ENCODE measurements around the gene SLC35B1. TPM values are rescaled to one million over a fixed set of nuclear protein-coding genes. Genes with fewer than 3 reads are reported as not detected.

Gene SLC35B1
- total and polyA plus RNA-seq, 2 of the 4 experiments (the other 2 are of a cell fraction): 66.4 to 86.2 TPM

DNA sequence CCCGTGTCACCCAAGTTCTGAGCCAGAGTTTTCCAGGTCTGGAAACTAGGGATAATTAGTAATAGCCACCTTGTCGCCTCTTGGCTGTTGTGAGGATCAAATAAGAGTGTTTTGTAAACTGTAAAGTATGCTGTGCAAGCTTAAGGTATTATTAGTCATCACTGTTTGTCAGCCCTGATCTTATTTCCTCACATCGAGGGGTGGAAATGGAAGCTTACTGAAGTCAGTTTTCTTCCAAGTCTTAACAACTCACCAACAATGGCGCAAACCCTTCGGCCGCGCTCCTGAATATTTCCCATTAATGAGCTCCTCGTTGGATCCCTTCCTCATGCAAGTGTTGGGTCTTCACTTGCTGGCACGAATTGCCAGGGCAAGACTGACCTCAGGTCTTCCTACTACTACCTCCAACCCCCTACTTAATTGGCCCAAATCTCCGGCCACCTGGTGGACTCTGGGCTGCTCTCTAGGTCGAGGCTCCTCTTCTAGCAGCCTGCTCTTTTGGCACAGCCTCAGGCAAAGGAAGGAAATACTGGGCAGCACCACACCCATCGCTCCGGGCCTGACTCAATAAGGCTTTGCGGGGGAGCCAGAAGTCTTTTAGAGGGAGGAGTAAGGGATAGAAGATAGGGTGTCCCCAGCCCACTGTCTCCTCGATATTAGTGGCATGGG is 885 bp upstream of the SLC35B1 start (continued):
- TF ChIP-seq, protein P1, sequence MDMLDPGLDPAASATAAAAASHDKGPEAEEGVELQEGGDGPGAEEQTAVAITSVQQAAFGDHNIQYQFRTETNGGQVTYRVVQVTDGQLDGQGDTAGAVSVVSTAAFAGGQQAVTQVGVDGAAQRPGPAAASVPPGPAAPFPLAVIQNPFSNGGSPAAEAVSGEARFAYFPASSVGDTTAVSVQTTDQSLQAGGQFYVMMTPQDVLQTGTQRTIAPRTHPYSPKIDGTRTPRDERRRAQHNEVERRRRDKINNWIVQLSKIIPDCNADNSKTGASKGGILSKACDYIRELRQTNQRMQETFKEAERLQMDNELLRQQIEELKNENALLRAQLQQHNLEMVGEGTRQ (IDR thresholded peaks at IDR 0.05; ENCODE audit: low read depth, low read length): no peak

GRCh38 chr17:49707246-49707607 is 537 bp downstream of the SLC35B1 start:
- Histone ChIP-seq H4K91ac (ENCODE audit: insufficient read depth, low read depth, low read length) (no peak overlapping the region), H3K56ac (ENCODE audit: extremely low read depth, insufficient read depth, low read length) (peak overlapping the region; percentile 78), H3K4me3 (ENCODE audit: insufficient read depth, low read depth, low read length) (peak overlapping the region; percentile 80), H4K8ac (ENCODE audit: low read depth in 2 of 2, low read length in 2 of 2) (peak overlapping the region; percentile 53 to 91), H3K18ac (ENCODE audit: low read depth, low read length) (no peak overlapping the region), H3K4ac (ENCODE audit: low read depth, low read length) (peak overlapping the region; percentile 58; the same call in 1 of the 2 replicates), H3K23ac (ENCODE audit: low read depth, low read length) (0 out of 2 replicates have a peak overlapping the region, but pooled peaks have one; percentile 5), H3K9ac (ENCODE audit: low read depth, low read length) (peak overlapping the region; percentile 81), H3K9me3 (ENCODE audit: control insufficient read depth, insufficient read depth, low read length) (no peaks in the 10 kb centered on the region), H3K14ac (replicated peaks; ENCODE audit: low read depth, low read length) (0 out of 2 replicates have a peak overlapping the region, but pooled peaks have one; percentile 12), H3K4me2 (ENCODE audit: low read depth, low read length) (peak overlapping the region; percentile 100), H3K27me3 (ENCODE audit: control insufficient read depth, insufficient read depth, low read length) (no peaks in the 10 kb centered on the region), H3K9me1 (ENCODE audit: insufficient read depth, low read length) (peaks cover 7% of the 10 kb centered on the region; the same call in 1 of the 2 replicates), H2BK120ac (ENCODE audit: low read depth, low read length) (no peak overlapping the region), H3K27ac (ENCODE audit: insufficient read depth, low read length) (peak overlapping the region; percentile 70), H2BK20ac (ENCODE audit: low read depth, low read length) (no peak overlapping the region), H3K79me1 (ENCODE audit: low read depth in 1 of 2, low read length in 2 of 2) (peaks cover 26 to 35% of the 10 kb centered on the region in 2 experiments), H2AK5ac (ENCODE audit: low read depth, low read length) (peak overlapping the region; percentile 44), H4K20me1 (ENCODE audit: insufficient read depth, low read length) (no peaks in the 10 kb centered on the region), H3K36me3 (ENCODE audit: control insufficient read depth, insufficient read depth, low read length) (peaks cover 29% of the 10 kb centered on the region), H2AFZ (replicated peaks; ENCODE audit: low read length, poor library complexity) (peak overlapping the region; percentile 96), H3K4me1 (ENCODE audit: control insufficient read depth, insufficient read depth, low read length) (peaks cover 5% of the 10 kb centered on the region), H2BK15ac (ENCODE audit: low read depth, low read length) (no peak overlapping the region), H4K5ac (ENCODE audit: low read depth, low read length) (peak overlapping the region; percentile 51), H2BK5ac (ENCODE audit: low read depth, low read length, poor library complexity, severe bottlenecking) (no peak overlapping the region), H2AK9ac (replicated peaks; ENCODE audit: low read depth, low read length, poor library complexity) (peak overlapping the region; percentile 88)
- DNase-seq (no peak), ATAC-seq (ENCODE audit: low read depth) (no peak)
- ChIA-PET POLR2A (ENCODE audit: unreplicated experiment) (no interaction called here), CTCF (interaction anchor here (1.5 kb wide), 2 partner anchors 81 to 150 kb away, joined by 3 to 5 read pairs; no protein-coding TSS in a partner anchor)
- WGBS, 2 experiments (ENCODE audit: extremely low coverage in 2 of 2, insufficient read length in 1 of 2): 8% methylated on average over 6 of the region's 12 CpGs; no CpG with 5 or more reads in 1 of the 2 experiments
- in situ Hi-C loops (cut with MboI; ENCODE audit: low sequenced_read_pairs): loop anchor here (5.0 to 10.0 kb wide), 2 partner anchors 140 to 288 kb away; partner anchors contain the start of genes DLX3 and TAC4
- dilution Hi-C loops (cut with HindIII; ENCODE audit: low sequenced_read_pairs, unreplicated experiment): no loop called here
- BruUV-seq (replicated peaks): no TSS peak
- TF ChIP-seq SMC3 (IDR thresholded peaks at IDR 0.05; ENCODE audit: low read depth, low read length) (peak; percentile 6; the same call in 1 of the 2 replicates), MXI1 (IDR thresholded peaks at IDR 0.05; ENCODE audit: borderline replicate concordance, low read depth, low read length) (no peak)
- intact Hi-C loops (cut with micrococcal nuclease): loop anchor here (1.0 kb wide), 1 partner anchor 144 kb away; no protein-coding TSS in a partner anchor
